Measurements from ENCODE around the gene TEC. TPM values are rescaled to one million over a fixed set of nuclear protein-coding genes. Genes with fewer than 3 reads are reported as not detected.

TEC gene
- polyA plus RNA-seq, 1 donor from 2014 or later = not detected

GRCh38 chr4:48234575-48234974 is 35.1 kb downstream of the TEC start:
- Histone ChIP-seq H3K36me3 (ENCODE audit: insufficient read depth, low read length) (no peaks in the 10 kb centered on the region), H4K20me1 (ENCODE audit: insufficient read depth) (no peaks in the 10 kb centered on the region), H3K9me3 (ENCODE audit: low read length) (no peaks in the 10 kb centered on the region), H3K4me2 (ENCODE audit: low read length) (no peak overlapping the region), H3F3A (ENCODE audit: insufficient read depth, low read length, poor library complexity, severe bottlenecking) (no peaks in the 10 kb centered on the region), H3K9ac (ENCODE audit: low read length) (no peak overlapping the region), H2AFZ (ENCODE audit: low read depth, low read length) (no peak overlapping the region), H3K27me3 (ENCODE audit: insufficient read depth, low read depth, low read length) (no peaks in the 10 kb centered on the region), H3K27ac (ENCODE audit: low read length) (no peak overlapping the region), H3K79me2 (replicated peaks; ENCODE audit: insufficient read depth, low read length) (no peaks in the 10 kb centered on the region), H3K4me3 (ENCODE audit: low read length) (no peak overlapping the region), H3K9me2 (ENCODE audit: insufficient read depth, low read length) (no peaks in the 10 kb centered on the region)
- TF ChIP-seq EP300 (conservative IDR thresholded peaks at IDR 0.05; ENCODE audit: poor library complexity, severe bottlenecking) = no peak
- TF ChIP-seq RAD21 (conservative IDR thresholded peaks at IDR 0.05) = no peak
- no peak for TF ChIP-seq MXI1 (conservative IDR thresholded peaks at IDR 0.05; ENCODE audit: poor library complexity, severe bottlenecking)

GRCh38 chr4:48228949-48229348 is 40.7 kb downstream of the TEC start:
- Histone ChIP-seq H3K9me3 (ENCODE audit: low read length) (no peaks in the 10 kb centered on the region), H3K79me2 (replicated peaks; ENCODE audit: insufficient read depth, low read length) (no peaks in the 10 kb centered on the region), H3F3A (ENCODE audit: insufficient read depth, low read length, poor library complexity, severe bottlenecking) (no peaks in the 10 kb centered on the region), H3K9ac (ENCODE audit: low read length) (no peak overlapping the region), H3K9me2 (ENCODE audit: insufficient read depth, low read length) (no peaks in the 10 kb centered on the region), H3K27me3 (ENCODE audit: insufficient read depth, low read depth, low read length) (no peaks in the 10 kb centered on the region), H3K4me3 (ENCODE audit: low read length) (no peak overlapping the region), H4K20me1 (ENCODE audit: insufficient read depth) (no peaks in the 10 kb centered on the region), H3K36me3 (ENCODE audit: insufficient read depth, low read length) (no peaks in the 10 kb centered on the region), H2AFZ (ENCODE audit: low read depth, low read length) (no peak overlapping the region), H3K4me2 (ENCODE audit: low read length) (no peak overlapping the region), H3K27ac (ENCODE audit: low read length) (no peak overlapping the region)
- no peak for TF ChIP-seq REST (IDR thresholded peaks at IDR 0.05; ENCODE audit: borderline replicate concordance)
- no peak for TF ChIP-seq EP300 (conservative IDR thresholded peaks at IDR 0.05; ENCODE audit: poor library complexity, severe bottlenecking)
- no peak for TF ChIP-seq RAD21 (conservative IDR thresholded peaks at IDR 0.05)
- TF ChIP-seq TAF1 (IDR thresholded peaks at IDR 0.05; ENCODE audit: low read depth) = no peak
- no peak for TF ChIP-seq CTCF (IDR thresholded peaks at IDR 0.05; ENCODE audit: poor library complexity, severe bottlenecking)
- TF ChIP-seq POLR2AphosphoS5 (IDR thresholded peaks at IDR 0.05) = no peak
- no peak for TF ChIP-seq MXI1 (conservative IDR thresholded peaks at IDR 0.05; ENCODE audit: poor library complexity, severe bottlenecking)
- no peak for TF ChIP-seq SMC3 (conservative IDR thresholded peaks at IDR 0.05; ENCODE audit: poor library complexity)
- TF ChIP-seq EZH2 (IDR thresholded peaks at IDR 0.05; ENCODE audit: borderline replicate concordance, insufficient read depth, low read length, poor library complexity, severe bottlenecking) = no peak

GRCh38 chr4:48227662-48228061 is 42.0 kb downstream of the TEC start:
- Histone ChIP-seq H2AFZ (ENCODE audit: low read depth, low read length) (no peak overlapping the region), H3K9me2 (ENCODE audit: insufficient read depth, low read length) (no peaks in the 10 kb centered on the region), H3K4me3 (ENCODE audit: low read length) (no peak overlapping the region), H4K20me1 (ENCODE audit: insufficient read depth) (no peaks in the 10 kb centered on the region), H3K9me3 (ENCODE audit: low read length) (no peaks in the 10 kb centered on the region), H3K27me3 (ENCODE audit: insufficient read depth, low read depth, low read length) (no peaks in the 10 kb centered on the region), H3F3A (ENCODE audit: insufficient read depth, low read length, poor library complexity, severe bottlenecking) (no peaks in the 10 kb centered on the region), H3K27ac (ENCODE audit: low read length) (no peak overlapping the region), H3K9ac (ENCODE audit: low read length) (no peak overlapping the region), H3K79me2 (replicated peaks; ENCODE audit: insufficient read depth, low read length) (no peaks in the 10 kb centered on the region), H3K36me3 (ENCODE audit: insufficient read depth, low read length) (no peaks in the 10 kb centered on the region), H3K4me2 (ENCODE audit: low read length) (no peak overlapping the region)
- TF ChIP-seq EP300 (conservative IDR thresholded peaks at IDR 0.05; ENCODE audit: poor library complexity, severe bottlenecking) = no peak
